ENCODE data around the gene CADPS2. TPM values are rescaled to one million over a fixed set of nuclear protein-coding genes. Genes with fewer than 3 reads are reported as not detected.

Gene CADPS2
- polyA plus RNA-seq (2013, experiment 1 of 2): 8.1 TPM
- polyA plus RNA-seq (2013, experiment 2 of 2): 7.6 TPM

DNA sequence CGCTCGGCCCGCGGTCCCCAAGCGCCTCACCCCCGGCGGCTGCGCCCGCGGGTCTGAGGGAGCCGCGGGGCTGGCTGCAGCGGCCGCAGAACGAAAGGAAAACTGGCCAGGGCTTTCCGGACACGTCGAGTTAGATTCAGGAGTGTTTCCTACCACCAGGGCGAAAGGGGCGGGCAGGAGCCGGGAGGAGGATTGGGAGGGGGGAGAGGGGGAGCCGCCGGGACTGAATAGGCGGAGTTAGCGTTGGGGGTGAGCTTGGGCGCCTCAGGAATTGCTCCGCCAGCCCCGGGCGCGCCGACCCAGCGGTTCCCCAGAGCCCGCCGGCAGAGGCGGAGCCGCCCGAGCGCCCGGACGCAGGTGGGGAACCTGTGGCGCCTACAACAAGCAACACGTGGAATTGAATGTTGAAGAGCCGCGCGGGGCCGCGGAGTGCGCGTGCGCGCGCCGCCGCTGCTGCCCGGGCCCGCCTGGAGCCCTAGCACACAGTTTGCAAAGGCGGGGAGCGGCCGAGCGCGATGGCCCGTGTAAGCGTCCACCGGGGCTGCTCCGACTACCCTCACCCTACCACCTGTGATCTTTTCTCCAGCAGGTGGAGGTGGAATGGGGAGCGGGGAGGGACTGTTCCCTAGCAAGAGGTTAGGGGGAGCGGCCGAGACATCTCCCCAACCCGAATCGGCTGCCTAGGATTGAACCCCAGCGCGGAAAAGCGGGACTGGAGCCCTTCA is at the start of gene CADPS2:
CADPS2 (minus strand) TSS at position 104 of the 725 bp plus-strand sequence. CDS start 123 bp downstream, outside the sequence.
- Histone ChIP-seq H3K4me1 (ENCODE audit: control insufficient read depth, insufficient read depth, low read depth, low read length) (peaks cover 2% of the 10 kb centered on the region), H3K9ac (ENCODE audit: low read length) (peak within 1 kb of the TSS; percentile 88), H3K14ac (ENCODE audit: low read length in 2 of 2) (peak within 1 kb of the TSS in 1 of 2 experiments; percentile 63), H2BK15ac (ENCODE audit: low read depth, poor library complexity, severe bottlenecking) (peak within 1 kb of the TSS; percentile 52), H3K23ac (ENCODE audit: low read length in 2 of 2) (peak within 1 kb of the TSS in 1 of 2 experiments; percentile 86), H3K18ac (ENCODE audit: low read depth in 1 of 2, low read length in 2 of 2) (peak within 1 kb of the TSS; percentile 82 to 96), H3K36me3 (ENCODE audit: control insufficient read depth in 1 of 2, insufficient read depth in 2 of 2, low read depth in 1 of 2, low read length in 2 of 2) (no peaks in the 10 kb centered on the region), H4K91ac (ENCODE audit: low read length) (peak within 1 kb of the TSS; percentile 78), H2BK120ac (ENCODE audit: low read depth, low read length) (peak within 1 kb of the TSS; percentile 92), H3K9me3 (ENCODE audit: control insufficient read depth, low read length) (no peaks in the 10 kb centered on the region), H2AK5ac (ENCODE audit: low read length, severe bottlenecking) (no peak within 1 kb of the TSS), H3K4me3 (ENCODE audit: insufficient read depth in 1 of 2, low read depth in 1 of 2, low read length in 2 of 2) (peak within 1 kb of the TSS; percentile 82 to 91), H2BK12ac (ENCODE audit: low read length in 2 of 2) (peak within 1 kb of the TSS in 1 of 2 experiments; percentile 90), H3K79me1 (replicated peaks; ENCODE audit: low read length, poor library complexity, severe bottlenecking) (peaks cover 1% of the 10 kb centered on the region), H3K27ac (ENCODE audit: low read length, poor library complexity, severe bottlenecking) (peak within 1 kb of the TSS; percentile 47), H3K27me3 (ENCODE audit: control insufficient read depth in 1 of 2, insufficient read depth in 1 of 2, low read length in 2 of 2) (no peaks in the 10 kb centered on the region), H2BK5ac (ENCODE audit: low read depth, low read length, poor library complexity, severe bottlenecking) (peak within 1 kb of the TSS; percentile 44), H3K4me2 (ENCODE audit: low read length, poor library complexity, severe bottlenecking) (peak within 1 kb of the TSS; percentile 99), H4K8ac (ENCODE audit: low read length) (peak within 1 kb of the TSS; percentile 88), H3K4ac (ENCODE audit: low read depth in 1 of 2, low read length in 2 of 2) (no peak within 1 kb of the TSS), H2AFZ (ENCODE audit: low read depth, low read length) (peak within 1 kb of the TSS; percentile 86)
- peak; percentile 95 for DNase-seq
- WGBS: under 1% methylated on average over 58 of the region's 73 CpGs

DNA sequence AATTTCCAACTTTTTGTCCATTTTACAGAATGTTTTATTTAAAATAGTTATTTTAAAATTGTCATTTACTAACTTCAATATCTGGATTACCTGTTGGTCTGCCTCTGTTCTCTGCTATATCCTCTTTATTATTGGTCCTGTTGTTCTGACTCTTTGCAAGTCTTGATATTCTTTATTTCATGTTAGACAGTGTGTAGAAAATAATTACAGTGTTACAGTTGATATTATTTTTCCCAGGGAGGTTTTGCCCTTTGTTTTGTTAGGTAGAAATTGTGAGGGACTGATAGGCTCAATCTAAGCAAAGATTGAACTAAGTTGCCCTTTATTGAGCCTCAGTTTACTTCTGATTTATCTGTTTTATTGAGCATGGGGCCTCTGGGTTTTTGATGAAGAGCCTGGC is 49.4 kb upstream of the CADPS2 start:
- H3K79me1 ChIP-seq (replicated peaks; ENCODE audit: low read length, poor library complexity, severe bottlenecking): no peaks in the 10 kb centered on the region
- H2AK5ac ChIP-seq (ENCODE audit: low read length, severe bottlenecking): no peak overlapping the region
- no peak overlapping the region for H3K4me3 ChIP-seq (ENCODE audit: insufficient read depth in 1 of 2, low read depth in 1 of 2, low read length in 2 of 2)
- no peak for DNase-seq
- no peaks in the 10 kb centered on the region for H3K27me3 ChIP-seq (ENCODE audit: control insufficient read depth in 1 of 2, insufficient read depth in 1 of 2, low read length in 2 of 2)
- H2BK120ac ChIP-seq (ENCODE audit: low read depth, low read length): no peak overlapping the region
- no peak overlapping the region for H3K18ac ChIP-seq (ENCODE audit: low read depth in 1 of 2, low read length in 2 of 2)
- H3K36me3 ChIP-seq (ENCODE audit: control insufficient read depth in 1 of 2, insufficient read depth in 2 of 2, low read depth in 1 of 2, low read length in 2 of 2): no peaks in the 10 kb centered on the region
- H2BK15ac ChIP-seq (ENCODE audit: low read depth, poor library complexity, severe bottlenecking): no peak overlapping the region
- no peak overlapping the region for H3K14ac ChIP-seq (ENCODE audit: low read length in 2 of 2)
- no peak overlapping the region for H3K27ac ChIP-seq (ENCODE audit: low read length, poor library complexity, severe bottlenecking)
- H3K4me1 ChIP-seq (ENCODE audit: control insufficient read depth, insufficient read depth, low read depth, low read length): no peaks in the 10 kb centered on the region
- H3K4me2 ChIP-seq (ENCODE audit: low read length, poor library complexity, severe bottlenecking): no peak overlapping the region
- H3K9ac ChIP-seq (ENCODE audit: low read length): no peak overlapping the region
- no peaks in the 10 kb centered on the region for H3K9me3 ChIP-seq (ENCODE audit: control insufficient read depth, low read length)
- no peak overlapping the region for H4K91ac ChIP-seq (ENCODE audit: low read length)
- no peak overlapping the region for H2AFZ ChIP-seq (ENCODE audit: low read depth, low read length)
- H2BK5ac ChIP-seq (ENCODE audit: low read depth, low read length, poor library complexity, severe bottlenecking): no peak overlapping the region
- no peak overlapping the region for H3K23ac ChIP-seq (ENCODE audit: low read length in 2 of 2)
- no peak overlapping the region for H2BK12ac ChIP-seq (ENCODE audit: low read length in 2 of 2)
- H3K4ac ChIP-seq (ENCODE audit: low read depth in 1 of 2, low read length in 2 of 2): no peak overlapping the region
- no peak overlapping the region for H4K8ac ChIP-seq (ENCODE audit: low read length)

DNA sequence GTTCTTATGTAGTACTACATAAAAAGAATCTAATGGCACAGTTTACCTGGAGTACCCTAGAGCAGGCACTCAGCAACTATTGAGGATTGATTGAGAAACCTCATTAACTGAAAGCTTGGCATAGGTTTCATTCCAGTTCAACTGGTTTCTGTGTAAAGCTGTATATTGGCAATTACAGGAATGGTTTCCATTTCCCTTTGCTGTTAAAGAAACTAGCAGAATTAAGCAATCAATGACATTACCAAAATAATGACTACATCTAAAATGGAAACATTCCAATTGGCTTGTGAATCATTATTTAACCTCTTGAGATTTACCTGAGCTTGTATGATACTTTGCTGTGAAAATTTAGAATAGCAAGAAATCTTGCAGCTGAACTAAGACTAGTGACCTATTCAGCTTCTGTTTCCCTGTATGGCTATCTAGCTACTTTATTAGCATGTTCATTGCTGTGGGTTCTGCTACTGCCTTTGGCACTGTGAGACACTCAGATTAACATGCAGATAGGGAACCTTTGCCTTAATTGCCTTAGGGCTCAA is 33.5 kb upstream of the CADPS2 start:
- DNase-seq: no peak
- Histone ChIP-seq H2BK5ac (ENCODE audit: low read depth, low read length, poor library complexity, severe bottlenecking) (no peak overlapping the region), H3K36me3 (ENCODE audit: control insufficient read depth in 1 of 2, insufficient read depth in 2 of 2, low read depth in 1 of 2, low read length in 2 of 2) (no peaks in the 10 kb centered on the region), H2BK12ac (ENCODE audit: low read length in 2 of 2) (no peak overlapping the region), H2BK120ac (ENCODE audit: low read depth, low read length) (no peak overlapping the region), H3K27me3 (ENCODE audit: control insufficient read depth in 1 of 2, insufficient read depth in 1 of 2, low read length in 2 of 2) (no peaks in the 10 kb centered on the region), H3K14ac (ENCODE audit: low read length in 2 of 2) (no peak overlapping the region), H2AK5ac (ENCODE audit: low read length, severe bottlenecking) (no peak overlapping the region), H3K9ac (ENCODE audit: low read length) (no peak overlapping the region), H3K4me1 (ENCODE audit: control insufficient read depth, insufficient read depth, low read depth, low read length) (no peaks in the 10 kb centered on the region), H3K18ac (ENCODE audit: low read depth in 1 of 2, low read length in 2 of 2) (no peak overlapping the region), H3K9me3 (ENCODE audit: control insufficient read depth, low read length) (no peaks in the 10 kb centered on the region), H4K8ac (ENCODE audit: low read length) (no peak overlapping the region), H3K4me3 (ENCODE audit: insufficient read depth in 1 of 2, low read depth in 1 of 2, low read length in 2 of 2) (no peak overlapping the region), H3K79me1 (replicated peaks; ENCODE audit: low read length, poor library complexity, severe bottlenecking) (no peaks in the 10 kb centered on the region), H4K91ac (ENCODE audit: low read length) (no peak overlapping the region), H3K4me2 (ENCODE audit: low read length, poor library complexity, severe bottlenecking) (no peak overlapping the region), H2AFZ (ENCODE audit: low read depth, low read length) (no peak overlapping the region), H3K23ac (ENCODE audit: low read length in 2 of 2) (no peak overlapping the region), H2BK15ac (ENCODE audit: low read depth, poor library complexity, severe bottlenecking) (no peak overlapping the region), H3K4ac (ENCODE audit: low read depth in 1 of 2, low read length in 2 of 2) (no peak overlapping the region), H3K27ac (ENCODE audit: low read length, poor library complexity, severe bottlenecking) (no peak overlapping the region)

DNA sequence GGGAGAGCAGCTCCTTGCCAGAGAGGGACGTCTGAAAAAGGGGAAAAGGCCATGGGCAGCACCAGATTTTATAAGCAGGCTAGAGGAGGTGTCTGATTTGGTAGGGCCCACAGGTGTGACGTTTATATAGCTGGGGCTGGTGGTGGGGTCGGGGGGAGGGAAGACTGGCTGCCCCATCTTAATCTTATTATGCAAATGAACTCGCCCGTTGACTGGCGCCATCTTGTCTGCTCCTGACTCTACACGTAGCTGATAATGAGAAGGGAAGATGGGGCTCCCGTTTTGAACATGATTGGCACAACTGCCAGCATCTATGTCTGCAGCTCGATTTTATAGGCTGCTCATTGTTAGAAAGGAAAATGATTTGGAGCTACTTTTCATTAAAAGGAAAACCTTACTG is 28.6 kb upstream of the CADPS2 start:
- DNase-seq: no peak
- Histone ChIP-seq H2BK15ac (ENCODE audit: low read depth, poor library complexity, severe bottlenecking) (no peak overlapping the region), H3K14ac (ENCODE audit: low read length in 2 of 2) (no peak overlapping the region), H2BK120ac (ENCODE audit: low read depth, low read length) (no peak overlapping the region), H3K9ac (ENCODE audit: low read length) (no peak overlapping the region), H3K27me3 (ENCODE audit: control insufficient read depth in 1 of 2, insufficient read depth in 1 of 2, low read length in 2 of 2) (no peaks in the 10 kb centered on the region), H3K23ac (ENCODE audit: low read length in 2 of 2) (no peak overlapping the region), H2AFZ (ENCODE audit: low read depth, low read length) (no peak overlapping the region), H2BK5ac (ENCODE audit: low read depth, low read length, poor library complexity, severe bottlenecking) (no peak overlapping the region), H3K27ac (ENCODE audit: low read length, poor library complexity, severe bottlenecking) (no peak overlapping the region), H3K18ac (ENCODE audit: low read depth in 1 of 2, low read length in 2 of 2) (no peak overlapping the region), H3K9me3 (ENCODE audit: control insufficient read depth, low read length) (no peaks in the 10 kb centered on the region), H3K4me2 (ENCODE audit: low read length, poor library complexity, severe bottlenecking) (no peak overlapping the region), H2BK12ac (ENCODE audit: low read length in 2 of 2) (no peak overlapping the region), H3K79me1 (replicated peaks; ENCODE audit: low read length, poor library complexity, severe bottlenecking) (no peaks in the 10 kb centered on the region), H4K91ac (ENCODE audit: low read length) (no peak overlapping the region), H3K4me3 (ENCODE audit: insufficient read depth in 1 of 2, low read depth in 1 of 2, low read length in 2 of 2) (no peak overlapping the region), H3K4ac (ENCODE audit: low read depth in 1 of 2, low read length in 2 of 2) (no peak overlapping the region), H3K4me1 (ENCODE audit: control insufficient read depth, insufficient read depth, low read depth, low read length) (no peaks in the 10 kb centered on the region), H2AK5ac (ENCODE audit: low read length, severe bottlenecking) (no peak overlapping the region), H4K8ac (ENCODE audit: low read length) (no peak overlapping the region), H3K36me3 (ENCODE audit: control insufficient read depth in 1 of 2, insufficient read depth in 2 of 2, low read depth in 1 of 2, low read length in 2 of 2) (no peaks in the 10 kb centered on the region)
- 81% methylated on average over 9 of the region's 9 CpGs for WGBS

All from mesenchymal stem cell (in vitro differentiated cells and primary cell).